HEK293 (cell line): ENCODE measurements around the gene BMP2K.

Experiments
- CTCF ChIA-PET: fragments of 350-600 bp; formaldehyde crosslinking; extraction: SDS; loops from one replicate; lab custom pipeline; 2021; ENCODE audit warnings: antibody characterized with exemption; lab: Yijun Ruan, JAX
- POLR2A ChIA-PET: fragments of 300-600 bp; formaldehyde crosslinking; extraction: SDS; loops from one replicate; lab custom pipeline; 2020; ENCODE audit warnings: antibody characterized with exemption, inconsistent platforms; lab: Yijun Ruan, JAX
- H3K27ac ChIP-seq: fragments of 200-500 bp; sonication (Bioruptor generic); 2 replicates; pipeline ENCODE4 v1.5.1; 2014; ENCODE audit warnings: low read depth, low read length, control low read depth, inconsistent platforms; ENCODE audit errors: extremely low read depth
- H3K36me3 ChIP-seq, 2 experiments: fragments of 200-500 bp in 1 of 2; sonication (Bioruptor generic) in 1 of 2; 1 replicate in 1 of 2; 2 replicates in 1 of 2; pipeline ENCODE4 v1.5.1; 2014 to 2017; ENCODE audit warnings: inconsistent platforms in 2 of 2, low read length in 2 of 2; ENCODE audit not compliant: control insufficient read depth in 2 of 2, insufficient read depth in 1 of 2
- H3K4me1 ChIP-seq: fragments of 200-500 bp; sonication (Bioruptor generic); 2 replicates; pipeline ENCODE4 v1.5.1; 2014; ENCODE audit warnings: mild to moderate bottlenecking, low read length, inconsistent platforms; ENCODE audit not compliant: control insufficient read depth, insufficient read depth
- H3K4me3 ChIP-seq: 2 replicates; pipeline ENCODE4 v1.5.1; 2011; ENCODE audit warnings: low read depth, mild to moderate bottlenecking, control low read depth, low read length, moderate library complexity
- H3K9me3 ChIP-seq: fragments of 200-500 bp; sonication (Bioruptor generic); 2 replicates; pipeline ENCODE4 v1.5.1; 2014; ENCODE audit warnings: low read depth, low read length, inconsistent platforms; ENCODE audit not compliant: control insufficient read depth, insufficient read depth
- CTCF ChIP-seq: fragments of 450-650 bp; formaldehyde crosslinking; IDR thresholded peaks from 2 replicates; pipeline ENCODE4 v1.5.1; 2016; ENCODE audit warnings: missing biosample characterization, missing genetic modification characterization
- GLI4 ChIP-seq: fragments of 450-650 bp; formaldehyde crosslinking; IDR thresholded peaks from 2 replicates; pipeline ENCODE4 v1.5.1; 2016; ENCODE audit warnings: missing biosample characterization, missing genetic modification characterization
- KLF1 ChIP-seq: fragments of 450-650 bp; formaldehyde crosslinking; IDR thresholded peaks from 2 replicates; pipeline ENCODE4 v1.5.1; 2016; ENCODE audit warnings: missing biosample characterization, missing genetic modification characterization
- REST ChIP-seq: fragments of 450-650 bp; formaldehyde crosslinking; IDR thresholded peaks from 2 replicates; pipeline ENCODE4 v1.5.1; 2016; ENCODE audit warnings: missing biosample characterization, missing genetic modification characterization
- SETDB1 ChIP-seq: IDR thresholded peaks from one replicate; pipeline ENCODE4 v1.6.1; 2017; ENCODE audit warnings: mild to moderate bottlenecking, low read length, moderate library complexity, mixed read lengths; ENCODE audit not compliant: insufficient read length
- ZBTB17 ChIP-seq: fragments of 450-650 bp; formaldehyde crosslinking; IDR thresholded peaks from 2 replicates; pipeline ENCODE4 v1.5.1; 2016; ENCODE audit warnings: missing biosample characterization, missing genetic modification characterization
- ZNF202 ChIP-seq: fragments of 450-650 bp; formaldehyde crosslinking; IDR thresholded peaks from 2 replicates; pipeline ENCODE4 v1.5.1; 2016; ENCODE audit warnings: missing biosample characterization, missing genetic modification characterization, borderline replicate concordance
- ZNF26 ChIP-seq: fragments of 450-650 bp; formaldehyde crosslinking; IDR thresholded peaks from 2 replicates; pipeline ENCODE4 v1.5.1; 2016; ENCODE audit warnings: missing biosample characterization, missing genetic modification characterization
- ZNF350 ChIP-seq: fragments of 450-650 bp; formaldehyde crosslinking; IDR thresholded peaks from 2 replicates; pipeline ENCODE4 v1.5.0; 2017; ENCODE audit warnings: missing biosample characterization, mild to moderate bottlenecking, missing genetic modification characterization
- ZNF404 ChIP-seq: fragments of 450-650 bp; formaldehyde crosslinking; IDR thresholded peaks from 2 replicates; pipeline ENCODE4 v1.5.1; 2017; ENCODE audit warnings: missing biosample characterization, missing genetic modification characterization
- ZNF416 ChIP-seq: fragments of 450-650 bp; formaldehyde crosslinking; IDR thresholded peaks from 2 replicates; pipeline ENCODE4 v1.5.1; 2016; ENCODE audit warnings: missing biosample characterization, missing genetic modification characterization
- ZNF513 ChIP-seq: fragments of 450-650 bp; IDR thresholded peaks from 2 replicates; pipeline ENCODE4 v1.5.1; 2018; ENCODE audit warnings: missing biosample characterization, missing genetic modification characterization
- ZNF555 ChIP-seq: fragments of 450-650 bp; formaldehyde crosslinking; conservative IDR thresholded peaks from 2 replicates; pipeline ENCODE4 v1.5.1; 2017; ENCODE audit warnings: missing biosample characterization, mild to moderate bottlenecking, missing genetic modification characterization, inconsistent platforms
- ZNF626 ChIP-seq: fragments of 450-650 bp; sonication (Bioruptor Pico); formaldehyde crosslinking; IDR thresholded peaks from 2 replicates; pipeline ENCODE4 v1.5.1; 2018; ENCODE audit warnings: missing biosample characterization, missing genetic modification characterization, inconsistent platforms
- ZNF670 ChIP-seq: fragments of 450-650 bp; formaldehyde crosslinking; IDR thresholded peaks from 2 replicates; pipeline ENCODE4 v1.5.1; 2016; ENCODE audit warnings: missing biosample characterization, missing genetic modification characterization, low read depth
- TF ChIP-seq, protein P1 (sequence below): fragments of 450-650 bp; formaldehyde crosslinking; IDR thresholded peaks from 2 replicates; pipeline ENCODE4 v1.5.1; 2016; ENCODE audit warnings: missing biosample characterization, missing genetic modification characterization
- TF ChIP-seq, protein P2 (sequence below): fragments of 450-650 bp; formaldehyde crosslinking; IDR thresholded peaks from 2 replicates; pipeline ENCODE4 v1.5.1; 2017; ENCODE audit warnings: missing biosample characterization, mild to moderate bottlenecking, missing genetic modification characterization, moderate library complexity
- TF ChIP-seq, protein P3 (sequence below): fragments of 450-650 bp; formaldehyde crosslinking; IDR thresholded peaks from 2 replicates; pipeline ENCODE4 v1.5.1; 2016; ENCODE audit warnings: missing biosample characterization, missing genetic modification characterization

Gene BMP2K

DNA sequence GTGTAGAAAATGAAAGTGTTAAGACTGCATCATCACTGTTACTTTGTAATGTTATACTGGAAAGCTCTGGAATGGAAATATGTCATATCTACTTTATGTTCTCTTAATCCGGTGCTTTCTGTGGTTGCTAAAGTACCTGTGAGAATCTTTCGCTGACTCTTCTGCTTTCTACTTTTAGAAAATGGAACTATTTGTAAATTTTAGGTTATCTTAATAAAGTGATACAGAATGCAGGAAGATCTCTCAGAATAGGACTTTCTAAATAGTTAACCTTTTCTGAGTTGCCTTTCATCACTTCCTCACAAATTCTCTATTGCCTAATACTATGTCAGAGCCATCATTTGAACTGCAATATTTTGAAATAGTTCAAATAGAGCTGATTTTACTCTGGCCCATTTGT is 69.3 kb downstream of the BMP2K start:
- Histone ChIP-seq H3K4me3 (no peak overlapping the region), H3K9me3 (no peaks in the 10 kb centered on the region), H3K36me3 (no peaks in the 10 kb centered on the region), H3K4me1 (no peaks in the 10 kb centered on the region), H3K27ac (no peak overlapping the region)
- no peak for TF ChIP-seq ZNF513 (tag by site-specific recombination)
- ChIA-PET CTCF (no interaction called here), POLR2A (no interaction called here)

GRCh38 chr4:78846258-78846657 is 70.1 kb downstream of the BMP2K start:
- H3K9me3 ChIP-seq, result no peaks in the 10 kb centered on the region
- H3K4me1 ChIP-seq, result no peaks in the 10 kb centered on the region
- POLR2A ChIA-PET, result no interaction called here
- peaks cover 0 to 2% of the 10 kb centered on the region in 2 experiments; a peak in 1 of 3 replicates for H3K36me3 ChIP-seq
- no peak overlapping the region for H3K4me3 ChIP-seq
- CTCF ChIA-PET, result interaction anchor here (0.6 to 1.2 kb wide), 2 partner anchors 15 to 959 kb away, joined by 3 to 4 read pairs; no protein-coding TSS in a partner anchor
- TF ChIP-seq, protein P1, sequence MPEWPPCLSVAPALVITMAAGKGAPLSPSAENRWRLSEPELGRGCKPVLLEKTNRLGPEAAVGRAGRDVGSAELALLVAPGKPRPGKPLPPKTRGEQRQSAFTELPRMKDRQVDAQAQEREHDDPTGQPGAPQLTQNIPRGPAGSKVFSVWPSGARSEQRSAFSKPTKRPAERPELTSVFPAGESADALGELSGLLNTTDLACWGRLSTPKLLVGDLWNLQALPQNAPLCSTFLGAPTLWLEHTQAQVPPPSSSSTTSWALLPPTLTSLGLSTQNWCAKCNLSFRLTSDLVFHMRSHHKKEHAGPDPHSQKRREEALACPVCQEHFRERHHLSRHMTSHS (tag by site-specific recombination), result no peak
- TF ChIP-seq ZBTB17 (tag by site-specific recombination) (no peak), ZNF26 (tag by site-specific recombination) (no peak), ZNF416 (tag by site-specific recombination) (no peak), CTCF (no peak), ZNF202 (tag by site-specific recombination) (no peak), GLI4 (no peak), ZNF555 (tag by site-specific recombination) (no peak), SETDB1 (no peak), ZNF350 (tag by site-specific recombination) (no peak), REST (tag by site-specific recombination) (no peak), ZNF670 (tag by site-specific recombination) (no peak), KLF1 (no peak), ZNF626 (tag by site-specific recombination) (no peak), ZNF404 (no peak)
- TF ChIP-seq, protein P2, sequence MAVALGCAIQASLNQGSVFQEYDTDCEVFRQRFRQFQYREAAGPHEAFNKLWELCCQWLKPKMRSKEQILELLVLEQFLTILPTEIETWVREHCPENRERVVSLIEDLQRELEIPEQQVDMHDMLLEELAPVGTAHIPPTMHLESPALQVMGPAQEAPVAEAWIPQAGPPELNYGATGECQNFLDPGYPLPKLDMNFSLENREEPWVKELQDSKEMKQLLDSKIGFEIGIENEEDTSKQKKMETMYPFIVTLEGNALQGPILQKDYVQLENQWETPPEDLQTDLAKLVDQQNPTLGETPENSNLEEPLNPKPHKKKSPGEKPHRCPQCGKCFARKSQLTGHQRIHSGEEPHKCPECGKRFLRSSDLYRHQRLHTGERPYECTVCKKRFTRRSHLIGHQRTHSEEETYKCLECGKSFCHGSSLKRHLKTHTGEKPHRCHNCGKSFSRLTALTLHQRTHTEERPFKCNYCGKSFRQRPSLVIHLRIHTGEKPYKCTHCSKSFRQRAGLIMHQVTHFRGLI, result no peak
- TF ChIP-seq, protein P3, sequence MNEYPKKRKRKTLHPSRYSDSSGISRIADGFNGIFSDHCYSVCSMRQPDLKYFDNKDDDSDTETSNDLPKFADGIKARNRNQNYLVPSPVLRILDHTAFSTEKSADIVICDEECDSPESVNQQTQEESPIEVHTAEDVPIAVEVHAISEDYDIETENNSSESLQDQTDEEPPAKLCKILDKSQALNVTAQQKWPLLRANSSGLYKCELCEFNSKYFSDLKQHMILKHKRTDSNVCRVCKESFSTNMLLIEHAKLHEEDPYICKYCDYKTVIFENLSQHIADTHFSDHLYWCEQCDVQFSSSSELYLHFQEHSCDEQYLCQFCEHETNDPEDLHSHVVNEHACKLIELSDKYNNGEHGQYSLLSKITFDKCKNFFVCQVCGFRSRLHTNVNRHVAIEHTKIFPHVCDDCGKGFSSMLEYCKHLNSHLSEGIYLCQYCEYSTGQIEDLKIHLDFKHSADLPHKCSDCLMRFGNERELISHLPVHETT (tag by site-specific recombination), result no peak
- TF ChIP-seq, all 188 proteins: peak for 0
- H3K27ac ChIP-seq, result no peak overlapping the region
